Esophagus squamous epithelium (tissue), 5 donors: Measurements from ENCODE around the gene HECW1. TPM values are rescaled to one million over a fixed set of nuclear protein-coding genes. Genes with fewer than 3 reads are reported as not detected.
A peak's percentile ranks its signal among the peaks of the same experiment; 100 is the strongest.

Experiments
- DNase-seq: peaks from one replicate; lab custom pipeline; 2025; lab: John Stamatoyannopoulos, UW
- H3K27ac ChIP-seq, 4 donors: fragments of 200-600 bp; sonication (generic); one replicate each; pipeline ENCODE4 v1.5.1; 2016 to 2019; ENCODE audit warnings: mild to moderate bottlenecking in 1 of 4
- H3K27me3 ChIP-seq, 4 donors: fragments of 200-600 bp; sonication (generic); 1 replicate in 3 of 4; 2 replicates in 1 of 4; pipeline versions ENCODE4 v1.5.1 to v1.6.0; 2017 to 2021; ENCODE audit warnings: antibody characterized with exemption in 1 of 4
- H3K36me3 ChIP-seq, 3 donors: fragments of 200-600 bp; sonication (generic); one replicate each; pipeline ENCODE4 v1.5.1; 2016 to 2019
- H3K4me1 ChIP-seq, 3 donors: fragments of 200-600 bp; sonication (generic); one replicate each; pipeline ENCODE4 v1.5.1; 2017 to 2019
- H3K4me3 ChIP-seq, 4 donors: fragments of 200-600 bp; sonication (generic); 1 replicate in 3 of 4; 2 replicates in 1 of 4; pipeline ENCODE4 v1.5.1; 2016 to 2019; ENCODE audit warnings: mild to moderate bottlenecking in 2 of 4, moderate library complexity in 1 of 4
- H3K9me3 ChIP-seq, 3 donors: fragments of 200-600 bp; sonication (generic); one replicate each; pipeline ENCODE4 v1.5.1; 2016 to 2019
- CTCF ChIP-seq, 6 experiments: fragments of 450-650 bp in 4 of 6; fragments of 200-600 bp in 2 of 6; sonication (generic) in 2 of 6; IDR thresholded peaks; one replicate each; pipeline ENCODE4 v1.5.1; 2016 to 2019; ENCODE audit warnings: antibody characterized with exemption in 6 of 6, mild to moderate bottlenecking in 4 of 6, moderate library complexity in 4 of 6
- POLR2A ChIP-seq, 4 donors: fragments of 450-650 bp; IDR thresholded peaks; one replicate each; pipeline ENCODE4 v1.6.1; 2017; ENCODE audit warnings: antibody characterized with exemption in 4 of 4, mild to moderate bottlenecking in 4 of 4, moderate library complexity in 3 of 4
- WGBS, 2 donors: methylation state at CpG; one replicate each; pipeline ENCODE4 v1.1.5; 2018; 5-methylcytosine and 5-hydroxymethylcytosine counted together
- intact Hi-C: fragments of 100-400 bp; cut with DNase I; formaldehyde crosslinking; loops from one replicate; pipeline ENCODE4 v1.15.0; 2022
- total RNA-seq, 4 donors: library from RNA; depleted of rRNA; stranded (reverse); fragments of >200 nt; gene quantifications; one replicate each; pipeline ENCODE4 v1.1.0, GENCODE V29; 2016
- donor health status: DM: yes; HTN: yes; CAD: no.

HECW1 gene
- total RNA-seq, 4 donors from 2014 or later, result 0.18 to 0.57 (median 0.19) TPM; not detected in 1

- Histone ChIP-seq H3K27me3 (no peaks in the 10 kb centered on the region), H3K36me3 (no peaks in the 10 kb centered on the region), H3K9me3 (no peaks in the 10 kb centered on the region), H3K27ac (peak overlapping the region in 1 of 4 donors; percentile 32), H3K4me3 (no peak overlapping the region), H3K4me1 (peaks cover 0 to 39% (median 6%) of the 10 kb centered on the region in 3 donors)
- intact Hi-C loops, result no loop called here
- no peak for DNase-seq
- 23 to 27% methylated on average over 1 of the region's 1 CpG for WGBS, 2 donors
- TF ChIP-seq POLR2A (IDR thresholded peaks at IDR 0.05) (no peak), CTCF (IDR thresholded peaks at IDR 0.05) (no peak)
Observed at GRCh38 chr7:43462836-43463235, 350.4 kb downstream of the HECW1 start.

- WGBS, 2 donors, result 31 to 54% methylated on average over 7 to 8 of the region's 8 CpGs
- H3K27ac ChIP-seq, result peak overlapping the region in 2 of 4 donors; percentile 19 to 32
Observed at GRCh38 chr7:43463401-43463980, 351.0 kb downstream of the HECW1 start.

GRCh38 chr7:43465581-43466554, 353.4 kb downstream of the HECW1 start:
- DNase-seq, result no peak
- H3K27ac ChIP-seq, result no peak overlapping the region
- TF ChIP-seq CTCF (IDR thresholded peaks at IDR 0.05) (no peak), POLR2A (IDR thresholded peaks at IDR 0.05) (no peak)

More at GRCh38 chr7:43463401-43463980, 351.0 kb downstream of the HECW1 start:
- DNase-seq, result no peak
- no peaks in the 10 kb centered on the region for H3K27me3 ChIP-seq
- peaks cover 0 to 39% (median 6%) of the 10 kb centered on the region in 3 donors for H3K4me1 ChIP-seq
- no peaks in the 10 kb centered on the region for H3K9me3 ChIP-seq
- H3K4me3 ChIP-seq, result peak overlapping the region in 1 of 4 donors; percentile 21
- H3K36me3 ChIP-seq, result no peaks in the 10 kb centered on the region
- no peak for TF ChIP-seq POLR2A (IDR thresholded peaks at IDR 0.05)
- TF ChIP-seq CTCF (IDR thresholded peaks at IDR 0.05), result no peak
- intact Hi-C loops, result no loop called here

GRCh38 chr7:43467406-43467805, 355.0 kb downstream of the HECW1 start:
- Histone ChIP-seq H3K27ac (no peak overlapping the region), H3K36me3 (no peaks in the 10 kb centered on the region), H3K4me3 (no peak overlapping the region), H3K9me3 (no peaks in the 10 kb centered on the region), H3K27me3 (no peaks in the 10 kb centered on the region), H3K4me1 (peaks cover 0 to 33% (median 6%) of the 10 kb centered on the region in 3 donors)
- intact Hi-C loops, result no loop called here
- 61 to 62% methylated on average over 5 of the region's 5 CpGs for WGBS, 2 donors
- TF ChIP-seq CTCF (IDR thresholded peaks at IDR 0.05) (no peak), POLR2A (IDR thresholded peaks at IDR 0.05) (no peak)
- DNase-seq, result no peak

More at GRCh38 chr7:43465581-43466554, 353.4 kb downstream of the HECW1 start:
- Histone ChIP-seq H3K9me3 (no peaks in the 10 kb centered on the region), H3K36me3 (no peaks in the 10 kb centered on the region), H3K4me3 (no peak overlapping the region), H3K27me3 (no peaks in the 10 kb centered on the region), H3K4me1 (peaks cover 0 to 39% (median 6%) of the 10 kb centered on the region in 3 donors)
- WGBS, 2 donors, result 55 to 64% methylated on average over 11 of the region's 11 CpGs
- intact Hi-C loops, result no loop called here

- Histone ChIP-seq H3K27ac (no peak overlapping the region), H3K4me1 (peaks cover 0 to 28% (median 6%) of the 10 kb centered on the region in 3 donors), H3K4me3 (no peak overlapping the region), H3K27me3 (no peaks in the 10 kb centered on the region), H3K36me3 (no peaks in the 10 kb centered on the region), H3K9me3 (no peaks in the 10 kb centered on the region)
- 80 to 87% methylated on average over 5 to 6 of the region's 6 CpGs for WGBS, 2 donors
- DNase-seq, result no peak
- intact Hi-C loops, result no loop called here
- no peak for TF ChIP-seq CTCF (IDR thresholded peaks at IDR 0.05)
- no peak for TF ChIP-seq POLR2A (IDR thresholded peaks at IDR 0.05)
Observed at GRCh38 chr7:43467846-43468245, 355.4 kb downstream of the HECW1 start.
